Heart left ventricle (tissue), 16 donors: ENCODE measurements around the gene CLECL1. TPM values are rescaled to one million over a fixed set of nuclear protein-coding genes. Genes with fewer than 3 reads are reported as not detected.

Source experiments
- ATAC-seq, 4 donors: fragments of 200-7000 bp; cut with Tn5 transposase; one replicate each; pipeline ENCODE4 v1.9.1; 2020 to 2022; ENCODE audit warnings: moderate library complexity in 4 of 4, mild to moderate bottlenecking in 3 of 4, moderate number of reproducible peaks in 1 of 4
- DNase-seq, 5 donors: peaks; one replicate each; pipeline ENCODE4 v3.0.0-alpha.2; 2020
- H3K27ac ChIP-seq, 12 donors: fragments of 200-600 bp; sonication (generic) in 4 of 12; one replicate each; pipeline versions ENCODE4 v1.5.0 to v1.8.0; 2016 to 2022; ENCODE audit warnings: mild to moderate bottlenecking in 2 of 12
- H3K27me3 ChIP-seq, 9 donors: fragments of 200-600 bp; sonication (generic) in 2 of 9; one replicate each; pipeline versions ENCODE4 v1.5.1 to v1.8.0; 2016 to 2022; ENCODE audit warnings: mild to moderate bottlenecking in 3 of 9
- H3K36me3 ChIP-seq, 9 donors: fragments of 200-600 bp; sonication (generic) in 2 of 9; one replicate each; pipeline versions ENCODE4 v1.5.0 to v1.8.0; 2018 to 2022; ENCODE audit warnings: mild to moderate bottlenecking in 2 of 9
- H3K4me1 ChIP-seq, 12 donors: fragments of 200-600 bp; sonication (generic) in 4 of 12; one replicate each; pipeline versions ENCODE4 v1.5.0 to v1.8.0; 2016 to 2022; ENCODE audit warnings: mild to moderate bottlenecking in 3 of 12
- H3K4me3 ChIP-seq, 12 donors: fragments of 200-600 bp; sonication (generic) in 4 of 12; one replicate each; pipeline versions ENCODE4 v1.5.0 to v1.8.0; 2017 to 2022; ENCODE audit warnings: mild to moderate bottlenecking in 9 of 12, moderate library complexity in 4 of 12
- H3K9me3 ChIP-seq, 12 donors: fragments of 200-600 bp; sonication (generic) in 4 of 12; one replicate each; pipeline versions ENCODE4 v1.5.0 to v1.8.0; 2016 to 2022; ENCODE audit warnings: mild to moderate bottlenecking in 1 of 12
- POLR2A ChIP-seq, 2 donors: fragments of 450-650 bp; IDR thresholded peaks; one replicate each; pipeline ENCODE4 v1.6.1; 2017; ENCODE audit warnings: antibody characterized with exemption in 2 of 2, mild to moderate bottlenecking in 2 of 2, moderate library complexity in 2 of 2
- WGBS, 4 donors: extraction: QIAGEN DNeasy Blood & Tissue Kit in 2 of 4; methylation state at CpG; one replicate each; pipeline versions ENCODE4 v1.1.5 to v1.1.7; 2013 to 2018; 5-methylcytosine and 5-hydroxymethylcytosine counted together
- intact Hi-C, 10 donors: fragments of 100-400 bp; cut with DNase I; formaldehyde crosslinking; loops; one replicate each; pipeline versions ENCODE4 v1.11.1 to v1.14.2; 2022
- polyA plus RNA-seq, 2 donors: library from polyadenylated mRNA; stranded (reverse); fragments of 200-250 nt; gene quantifications; one replicate each; pipeline ENCODE4 v1.2.3, GENCODE V29; 2013
- total RNA-seq, 9 donors: library from RNA; depleted of rRNA in 2 of 9; stranded (reverse); fragments of >200 nt in 2 of 9; fragmentation: NEBNext Ultra II Directional in 3 of 9; extraction: Animal tissue kit (Norgen Biotek cat#: 25700) in 3 of 9; gene quantifications; one replicate each; pipeline versions ENCODE4 v1.1.0 to v1.2.4, GENCODE V29; 2016 to 2023
- TF ChIP-seq, protein P1 (sequence below), 12 donors: fragments of 200-600 bp; sonication (generic) in 4 of 12; IDR thresholded peaks; one replicate each; pipeline versions ENCODE4 v1.5.0 to v1.8.0; 2018 to 2022; ENCODE audit warnings: antibody characterized with exemption in 12 of 12, mild to moderate bottlenecking in 5 of 12
- donor health status: ischemic (EF 13 %, LVEDD 7.1; RV severe dilation, severe dysfunction).
- donor health status: healthy with polysubstance abuse.
- donor health status: DM: no; HTN: yes; CAD: no.
- donor health status: DM: no; HTN: no; CAD: no.
- donor health status: ischemic (EF 25% LVEDD 6.9; RV normal size, moderate dysfunction).
- donor health status: ischemic (EF 25% LVEDD 5.7; RV mildly dilated, moderate dysfunction).
- donor health status: healthy.
- donor health status: DM: yes; HTN: yes; CAD: no.
- donor health status: ischemic (EF 35%, LVEDD 5.7; RV mildly dilated, moderate dysfunction).
- donor health status: nonischemic (EF 11% LVEDD 7.7; RV severe dilation, severe dysfunction).
- donor health status: DM: yes; HTN: yes; CAD: no.
- donor health status: PGD.
- donor health status: ischemic (EF 29% LVEDD 5.4; RV normal size, mild dysfunction).
- donor health status: nonischemic (EF 23%, LVEDD 6.1; RV moderate dilation, normal function).

CLECL1 gene
- total and polyA plus RNA-seq, 11 donors, result 0.93 to 4.6 TPM; not detected in 9

DNA sequence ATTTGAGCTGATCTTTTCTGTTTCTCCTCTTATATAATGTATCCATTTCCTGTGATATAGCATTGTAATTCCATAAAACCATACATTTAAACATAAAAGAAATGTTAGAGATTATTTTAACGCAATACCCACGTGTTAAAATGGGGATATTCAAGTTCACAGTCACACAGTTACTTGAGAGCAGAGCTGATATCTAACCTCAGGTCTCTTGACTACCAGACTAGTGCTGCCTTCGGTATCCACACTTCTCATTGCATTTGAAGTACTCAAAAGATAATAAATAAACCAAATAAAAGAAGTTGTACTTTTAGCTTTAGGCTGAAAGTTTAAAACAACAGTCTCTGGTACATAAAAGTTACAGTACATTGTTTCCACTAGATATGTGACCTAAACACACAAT, 2.9 kb downstream of the CLECL1 start:
- peak overlapping the region in 1 of 12 donors; percentile 88 for H3K27ac ChIP-seq
- TF ChIP-seq POLR2A (IDR thresholded peaks at IDR 0.05), result no peak
- TF ChIP-seq, protein P1, sequence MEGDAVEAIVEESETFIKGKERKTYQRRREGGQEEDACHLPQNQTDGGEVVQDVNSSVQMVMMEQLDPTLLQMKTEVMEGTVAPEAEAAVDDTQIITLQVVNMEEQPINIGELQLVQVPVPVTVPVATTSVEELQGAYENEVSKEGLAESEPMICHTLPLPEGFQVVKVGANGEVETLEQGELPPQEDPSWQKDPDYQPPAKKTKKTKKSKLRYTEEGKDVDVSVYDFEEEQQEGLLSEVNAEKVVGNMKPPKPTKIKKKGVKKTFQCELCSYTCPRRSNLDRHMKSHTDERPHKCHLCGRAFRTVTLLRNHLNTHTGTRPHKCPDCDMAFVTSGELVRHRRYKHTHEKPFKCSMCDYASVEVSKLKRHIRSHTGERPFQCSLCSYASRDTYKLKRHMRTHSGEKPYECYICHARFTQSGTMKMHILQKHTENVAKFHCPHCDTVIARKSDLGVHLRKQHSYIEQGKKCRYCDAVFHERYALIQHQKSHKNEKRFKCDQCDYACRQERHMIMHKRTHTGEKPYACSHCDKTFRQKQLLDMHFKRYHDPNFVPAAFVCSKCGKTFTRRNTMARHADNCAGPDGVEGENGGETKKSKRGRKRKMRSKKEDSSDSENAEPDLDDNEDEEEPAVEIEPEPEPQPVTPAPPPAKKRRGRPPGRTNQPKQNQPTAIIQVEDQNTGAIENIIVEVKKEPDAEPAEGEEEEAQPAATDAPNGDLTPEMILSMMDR (IDR thresholded peaks at IDR 0.05), result no peak
- intact Hi-C loops, result no loop called here
- DNase-seq, result no peak
- H3K4me3 ChIP-seq, result peak overlapping the region in 1 of 12 donors; percentile 50
- no peaks in the 10 kb centered on the region for H3K27me3 ChIP-seq
- ATAC-seq, result no peak
- peaks cover 0 to 9% (median 0%) of the 10 kb centered on the region in 12 donors for H3K4me1 ChIP-seq
- no peaks in the 10 kb centered on the region for H3K9me3 ChIP-seq
- no peaks in the 10 kb centered on the region for H3K36me3 ChIP-seq
- WGBS, 4 donors, result 58 to 72% (median 65%) methylated on average over 3 of the region's 3 CpGs

DNA sequence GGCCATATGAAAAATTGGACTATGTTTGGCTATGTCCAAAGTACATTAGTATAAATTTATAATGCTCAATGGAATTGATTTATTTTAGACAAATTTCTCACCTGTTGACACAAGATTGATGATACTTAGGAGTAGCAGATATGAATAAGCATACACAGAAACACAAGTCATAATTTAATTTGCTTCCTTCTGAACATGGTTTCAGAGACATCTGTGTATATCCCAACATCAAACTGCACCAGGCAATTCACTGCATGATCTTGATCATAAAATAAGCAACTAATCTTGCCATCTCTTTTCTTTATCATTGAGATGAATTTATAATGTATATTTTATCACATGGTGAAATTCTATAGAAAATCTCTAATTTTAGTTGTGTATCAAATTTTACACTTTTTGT, 3.8 kb downstream of the CLECL1 start:
- no peak for TF ChIP-seq POLR2A (IDR thresholded peaks at IDR 0.05)
- TF ChIP-seq, protein P1 (IDR thresholded peaks at IDR 0.05), result no peak
- Histone ChIP-seq H3K9me3 (no peaks in the 10 kb centered on the region), H3K4me3 (no peak overlapping the region), H3K27me3 (no peaks in the 10 kb centered on the region), H3K36me3 (no peaks in the 10 kb centered on the region), H3K4me1 (peaks cover 0 to 9% (median 0%) of the 10 kb centered on the region in 12 donors), H3K27ac (no peak overlapping the region)
- DNase-seq (no peak), ATAC-seq (no peak)
- intact Hi-C loops, result no loop called here

DNA sequence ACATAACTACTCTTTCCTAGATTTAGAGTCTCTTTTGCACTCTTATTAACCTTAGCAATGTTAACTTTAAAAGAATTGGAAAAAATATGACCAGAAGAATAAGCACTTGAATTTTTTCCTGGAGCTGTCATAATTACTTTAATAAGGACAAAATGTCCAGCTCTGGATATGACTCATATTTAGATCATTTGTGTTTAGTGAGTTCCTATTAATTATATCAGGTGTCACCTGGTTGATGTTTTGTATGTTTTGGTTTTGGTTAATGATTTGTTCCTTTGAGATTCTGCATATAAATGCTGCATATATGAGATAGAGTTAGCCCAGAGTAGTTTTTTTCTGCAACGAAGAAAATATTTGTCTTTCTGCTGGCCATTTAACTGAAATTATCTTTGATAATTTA, 5.1 kb downstream of the CLECL1 start:
- Histone ChIP-seq H3K9me3 (no peaks in the 10 kb centered on the region), H3K27me3 (no peaks in the 10 kb centered on the region), H3K4me1 (peaks cover 0 to 9% (median 0%) of the 10 kb centered on the region in 12 donors), H3K36me3 (no peaks in the 10 kb centered on the region), H3K27ac (no peak overlapping the region), H3K4me3 (no peak overlapping the region)
- DNase-seq (no peak), ATAC-seq (no peak)
- 87 to 92% (median 88%) methylated on average over 1 of the region's 1 CpG for WGBS, 4 donors
- TF ChIP-seq, protein P1 (IDR thresholded peaks at IDR 0.05), result no peak
- no peak for TF ChIP-seq POLR2A (IDR thresholded peaks at IDR 0.05)
- intact Hi-C loops, result no loop called here

DNA sequence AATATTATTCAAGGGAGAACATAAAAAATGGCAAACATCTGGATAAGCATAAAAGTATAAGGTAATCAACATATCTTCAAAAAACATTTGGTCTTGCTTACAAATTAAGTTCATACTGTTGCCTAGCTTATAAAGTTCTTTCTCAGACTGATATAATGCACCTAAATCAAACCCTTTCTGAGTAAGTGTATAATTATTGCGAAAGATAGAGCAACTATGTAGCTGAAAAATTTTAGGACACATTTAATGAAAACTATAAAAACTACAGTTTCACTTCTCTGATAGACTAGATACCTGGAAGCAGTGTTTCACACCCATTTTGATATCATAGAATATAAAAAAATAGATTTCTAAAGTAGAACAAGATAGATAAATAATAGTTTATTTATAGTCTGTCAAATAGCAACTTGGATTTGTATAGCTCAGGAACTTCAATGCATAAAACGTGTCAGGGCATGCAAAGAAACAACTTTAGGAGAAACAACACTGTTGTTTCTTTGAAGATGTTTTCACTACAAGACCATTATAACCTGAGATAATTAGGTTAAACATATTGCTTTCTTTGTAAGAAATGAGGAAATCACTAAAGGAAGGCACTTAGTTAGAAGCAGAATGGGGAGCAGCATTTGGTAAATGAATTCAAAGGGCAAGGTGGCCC, 7.6 kb downstream of the CLECL1 start:
- ATAC-seq, result no peak
- H3K27ac ChIP-seq, result no peak overlapping the region
- TF ChIP-seq, protein P1 (IDR thresholded peaks at IDR 0.05), result no peak
- no peak for TF ChIP-seq POLR2A (IDR thresholded peaks at IDR 0.05)
- no peak overlapping the region for H3K4me3 ChIP-seq
- no peaks in the 10 kb centered on the region for H3K9me3 ChIP-seq
- no peaks in the 10 kb centered on the region for H3K36me3 ChIP-seq
- intact Hi-C loops, result no loop called here
- DNase-seq, result no peak
- H3K27me3 ChIP-seq, result peaks cover 0 to 7% (median 0%) of the 10 kb centered on the region in 9 donors
- peaks cover 0 to 24% (median 0%) of the 10 kb centered on the region in 12 donors for H3K4me1 ChIP-seq
- WGBS, 4 donors, result 61 to 84% (median 66%) methylated on average over 2 of the region's 2 CpGs
